ENCODE results near the gene PTBP1.

The PTBP1 gene

DNA sequence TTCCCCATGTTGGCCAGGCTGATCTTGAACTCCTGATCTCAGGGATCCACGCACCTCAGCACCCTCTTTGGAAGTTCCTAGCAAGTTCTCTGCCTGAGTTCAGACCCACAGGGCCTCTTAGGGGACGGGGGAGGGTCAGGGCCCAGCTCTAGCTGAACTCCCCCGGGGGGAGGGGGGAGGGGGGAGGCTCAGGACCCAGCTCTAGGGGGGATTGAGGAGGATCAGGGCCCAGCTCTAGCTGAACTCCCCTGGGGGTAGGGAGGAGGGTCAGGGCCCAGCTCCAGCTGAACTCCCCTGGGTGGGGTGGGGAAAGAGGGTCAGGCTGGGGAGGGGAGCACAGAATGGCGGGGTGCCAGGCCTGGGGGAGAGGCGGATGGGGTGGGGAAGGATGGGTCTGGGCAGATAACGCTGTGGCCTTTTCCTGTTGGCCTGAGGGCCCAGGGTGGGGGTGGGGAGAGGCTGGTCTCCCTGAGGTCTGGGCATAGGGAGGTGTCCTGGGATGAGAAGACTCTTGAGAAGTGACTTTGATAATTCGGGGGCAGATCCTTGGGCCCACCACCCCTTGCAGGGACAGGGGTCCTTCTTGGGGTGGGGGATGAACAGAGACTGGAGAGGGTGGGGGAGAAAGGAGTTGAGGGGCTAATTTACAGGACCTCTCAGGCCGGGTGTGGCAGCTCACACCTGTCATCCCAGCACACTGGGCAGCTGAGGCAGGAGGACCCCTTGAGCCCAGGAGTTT lies 5.5 kb upstream of the PTBP1 start:
- H3K9ac ChIP-seq (ENCODE audit: low read length): no peak overlapping the region

GRCh38 chr19:792306-792885 lies 4.9 kb upstream of the PTBP1 start:
- Histone ChIP-seq H3K9ac (ENCODE audit: low read length) (no peak overlapping the region), H3K4me1 (ENCODE audit: control insufficient read depth, insufficient read depth, low read length) (no peaks in the 10 kb centered on the region), H3K27me3 (ENCODE audit: control insufficient read depth, insufficient read depth, low read length) (no peaks in the 10 kb centered on the region)

More for the DNA sequence above, 5.5 kb upstream of the PTBP1 start:
- no peaks in the 10 kb centered on the region for H3K27me3 ChIP-seq (ENCODE audit: control insufficient read depth, insufficient read depth, low read length)
- no peaks in the 10 kb centered on the region for H3K9me3 ChIP-seq (ENCODE audit: control insufficient read depth, low read length)
- no peaks in the 10 kb centered on the region for H3K4me1 ChIP-seq (ENCODE audit: control insufficient read depth, insufficient read depth, low read length)
- no peak overlapping the region for H3K4me3 ChIP-seq (ENCODE audit: low read length)
- no peaks in the 10 kb centered on the region for H3K36me3 ChIP-seq (ENCODE audit: control insufficient read depth, insufficient read depth, low read length)

GRCh38 chr19:793806-794205 lies 3.4 kb upstream of the PTBP1 start:
- peaks cover 2% of the 10 kb centered on the region for H3K4me1 ChIP-seq (ENCODE audit: control insufficient read depth, insufficient read depth, low read length)
- H3K9me3 ChIP-seq (ENCODE audit: control insufficient read depth, low read length): no peaks in the 10 kb centered on the region
- no peak overlapping the region for H3K9ac ChIP-seq (ENCODE audit: low read length)
- H3K4me3 ChIP-seq (ENCODE audit: low read length): no peak overlapping the region
- no peaks in the 10 kb centered on the region for H3K36me3 ChIP-seq (ENCODE audit: control insufficient read depth, insufficient read depth, low read length)
- H3K27me3 ChIP-seq (ENCODE audit: control insufficient read depth, insufficient read depth, low read length): no peaks in the 10 kb centered on the region

More at GRCh38 chr19:792306-792885, 4.9 kb upstream of the PTBP1 start:
- H3K36me3 ChIP-seq (ENCODE audit: control insufficient read depth, insufficient read depth, low read length): no peaks in the 10 kb centered on the region
- H3K4me3 ChIP-seq (ENCODE audit: low read length): no peak overlapping the region
- no peaks in the 10 kb centered on the region for H3K9me3 ChIP-seq (ENCODE audit: control insufficient read depth, low read length)

DNA sequence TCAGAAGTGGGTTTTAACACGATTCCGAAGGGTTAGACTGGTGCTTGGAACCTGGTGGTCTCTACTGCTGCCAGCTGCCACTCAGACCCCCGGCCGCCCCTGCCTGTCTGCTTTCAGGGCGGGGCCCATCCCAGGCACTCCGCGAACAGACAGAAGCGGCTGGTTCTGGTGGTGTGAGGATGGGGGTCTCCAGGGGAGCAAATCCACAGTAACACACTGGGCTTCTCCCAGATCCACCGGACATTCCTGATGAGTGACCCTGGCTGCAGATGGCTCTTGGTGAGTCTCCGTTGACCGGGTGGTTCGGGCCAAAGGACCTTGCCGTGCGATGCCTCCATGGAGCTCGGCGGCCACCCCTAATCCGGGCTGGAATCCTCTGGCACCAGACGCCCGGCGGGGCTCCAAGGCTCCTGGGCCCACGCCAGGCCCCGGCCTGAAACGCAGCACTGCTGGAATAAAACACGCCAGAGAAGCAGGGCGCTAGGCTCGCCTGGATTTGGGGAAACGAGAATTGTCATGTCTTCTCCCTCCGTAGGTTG lies 2.1 kb upstream of the PTBP1 start:
- Histone ChIP-seq H3K36me3 (ENCODE audit: control insufficient read depth, insufficient read depth, low read length) (peaks cover 3% of the 10 kb centered on the region), H3K4me3 (ENCODE audit: low read length) (no peak overlapping the region), H3K27me3 (ENCODE audit: control insufficient read depth, insufficient read depth, low read length) (no peaks in the 10 kb centered on the region), H3K4me1 (ENCODE audit: control insufficient read depth, insufficient read depth, low read length) (peaks cover 15% of the 10 kb centered on the region), H3K9ac (ENCODE audit: low read length) (no peak overlapping the region), H3K9me3 (ENCODE audit: control insufficient read depth, low read length) (no peaks in the 10 kb centered on the region)

- no peaks in the 10 kb centered on the region for H3K27me3 ChIP-seq (ENCODE audit: control insufficient read depth, insufficient read depth, low read length)
- H3K4me3 ChIP-seq (ENCODE audit: low read length): peak overlapping the region; percentile 56
- H3K9ac ChIP-seq (ENCODE audit: low read length): peak overlapping the region; percentile 80
- peaks cover 3% of the 10 kb centered on the region for H3K36me3 ChIP-seq (ENCODE audit: control insufficient read depth, insufficient read depth, low read length)
- peaks cover 23% of the 10 kb centered on the region for H3K4me1 ChIP-seq (ENCODE audit: control insufficient read depth, insufficient read depth, low read length)
- no peaks in the 10 kb centered on the region for H3K9me3 ChIP-seq (ENCODE audit: control insufficient read depth, low read length)
Observed at GRCh38 chr19:795691-796581, 1.3 kb upstream of the PTBP1 start.

GRCh38 chr19:797528-798414 lies 519 bp downstream of the PTBP1 start:
- H3K27me3 ChIP-seq (ENCODE audit: control insufficient read depth, insufficient read depth, low read length): no peaks in the 10 kb centered on the region
- no peaks in the 10 kb centered on the region for H3K9me3 ChIP-seq (ENCODE audit: control insufficient read depth, low read length)
- H3K4me1 ChIP-seq (ENCODE audit: control insufficient read depth, insufficient read depth, low read length): peaks cover 40% of the 10 kb centered on the region
- peak overlapping the region; percentile 83 for H3K9ac ChIP-seq (ENCODE audit: low read length)
- H3K4me3 ChIP-seq (ENCODE audit: low read length): peak overlapping the region; percentile 87
- H3K36me3 ChIP-seq (ENCODE audit: control insufficient read depth, insufficient read depth, low read length): peaks cover 3% of the 10 kb centered on the region

DNA sequence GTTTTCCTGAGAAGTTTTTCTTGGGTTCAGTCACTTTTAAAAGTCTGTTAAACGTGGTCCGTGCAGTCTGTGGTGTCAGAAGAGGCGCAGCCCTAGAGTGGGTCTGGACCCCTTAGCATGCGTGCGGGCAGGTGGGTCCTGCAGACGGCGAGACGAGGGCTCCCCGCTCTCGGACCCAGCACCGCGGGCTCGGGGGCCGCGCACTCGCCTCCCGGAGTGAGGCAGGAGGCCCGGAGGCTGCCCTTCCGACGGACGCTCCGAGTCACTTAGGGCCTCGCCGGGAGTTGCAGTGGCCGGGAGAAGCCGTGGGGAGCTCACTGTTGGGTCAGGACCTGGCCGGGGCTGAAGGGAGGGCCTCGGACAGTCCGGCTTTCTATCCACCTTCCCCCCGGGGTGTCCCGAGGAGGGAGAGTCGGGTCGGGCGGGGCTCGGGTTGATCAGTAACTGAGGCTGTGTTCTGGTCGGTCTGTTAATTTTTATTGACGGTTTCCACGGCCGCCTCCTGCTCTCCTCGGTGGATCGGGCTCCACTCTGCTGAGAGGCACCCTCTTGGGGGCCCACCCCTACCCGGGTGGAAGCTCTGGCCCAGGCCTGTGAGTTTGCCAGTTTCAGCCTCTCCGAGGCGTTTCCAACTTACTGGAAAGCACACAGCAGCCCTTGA lies 1.3 kb downstream of the PTBP1 start:
- Histone ChIP-seq H3K27me3 (ENCODE audit: control insufficient read depth, insufficient read depth, low read length) (no peaks in the 10 kb centered on the region), H3K9ac (ENCODE audit: low read length) (peak overlapping the region; percentile 83), H3K4me3 (ENCODE audit: low read length) (peak overlapping the region; percentile 87), H3K36me3 (ENCODE audit: control insufficient read depth, insufficient read depth, low read length) (peaks cover 8% of the 10 kb centered on the region), H3K4me1 (ENCODE audit: control insufficient read depth, insufficient read depth, low read length) (peaks cover 40% of the 10 kb centered on the region), H3K9me3 (ENCODE audit: control insufficient read depth, low read length) (no peaks in the 10 kb centered on the region)

DNA sequence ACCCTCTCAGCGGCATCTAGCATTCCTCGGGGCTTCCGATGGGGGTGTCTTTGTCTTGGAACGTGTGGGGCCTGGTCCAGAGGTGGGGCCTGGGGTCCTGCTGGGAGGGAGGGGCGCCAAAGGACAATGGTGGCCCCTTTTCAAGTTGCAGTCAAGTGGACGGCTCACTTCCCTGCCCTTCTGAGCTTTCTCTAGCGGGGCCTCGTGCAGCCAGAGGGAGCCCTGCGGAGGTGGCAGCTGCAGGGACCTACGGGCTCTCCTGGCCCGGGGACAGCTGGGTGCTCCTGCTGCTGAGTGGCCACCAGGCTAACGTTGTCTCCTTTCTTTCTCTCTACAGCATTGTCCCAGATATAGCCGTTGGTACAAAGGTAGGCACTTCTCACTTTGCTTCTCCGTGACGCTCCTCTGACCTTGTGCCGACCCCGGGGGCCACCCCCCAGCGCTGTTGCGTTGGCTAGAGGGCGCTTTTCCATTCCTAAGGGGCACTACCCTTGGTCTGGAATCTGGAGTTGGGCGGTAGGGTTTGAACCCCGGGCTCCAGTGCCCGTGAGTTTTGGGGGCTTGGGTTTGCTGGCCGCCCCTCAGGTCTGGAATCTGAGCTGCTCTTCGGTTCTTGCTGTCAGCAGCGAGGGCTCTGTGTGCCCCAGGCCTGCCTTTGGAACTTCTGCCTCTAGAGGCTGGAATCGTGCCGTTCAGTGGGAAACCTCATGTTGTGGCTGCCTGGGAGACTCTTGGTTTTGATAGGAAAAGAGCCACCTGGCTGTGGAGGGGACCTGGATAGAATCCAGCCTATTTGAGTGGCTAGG lies 2.0 kb downstream of the PTBP1 start:
- H3K27me3 ChIP-seq (ENCODE audit: control insufficient read depth, insufficient read depth, low read length): no peaks in the 10 kb centered on the region
- H3K4me1 ChIP-seq (ENCODE audit: control insufficient read depth, insufficient read depth, low read length): peaks cover 40% of the 10 kb centered on the region
- peaks cover 12% of the 10 kb centered on the region for H3K36me3 ChIP-seq (ENCODE audit: control insufficient read depth, insufficient read depth, low read length)
- H3K9ac ChIP-seq (ENCODE audit: low read length): peak overlapping the region; percentile 83
- H3K4me3 ChIP-seq (ENCODE audit: low read length): peak overlapping the region; percentile 87
- H3K9me3 ChIP-seq (ENCODE audit: control insufficient read depth, low read length): no peaks in the 10 kb centered on the region

DNA sequence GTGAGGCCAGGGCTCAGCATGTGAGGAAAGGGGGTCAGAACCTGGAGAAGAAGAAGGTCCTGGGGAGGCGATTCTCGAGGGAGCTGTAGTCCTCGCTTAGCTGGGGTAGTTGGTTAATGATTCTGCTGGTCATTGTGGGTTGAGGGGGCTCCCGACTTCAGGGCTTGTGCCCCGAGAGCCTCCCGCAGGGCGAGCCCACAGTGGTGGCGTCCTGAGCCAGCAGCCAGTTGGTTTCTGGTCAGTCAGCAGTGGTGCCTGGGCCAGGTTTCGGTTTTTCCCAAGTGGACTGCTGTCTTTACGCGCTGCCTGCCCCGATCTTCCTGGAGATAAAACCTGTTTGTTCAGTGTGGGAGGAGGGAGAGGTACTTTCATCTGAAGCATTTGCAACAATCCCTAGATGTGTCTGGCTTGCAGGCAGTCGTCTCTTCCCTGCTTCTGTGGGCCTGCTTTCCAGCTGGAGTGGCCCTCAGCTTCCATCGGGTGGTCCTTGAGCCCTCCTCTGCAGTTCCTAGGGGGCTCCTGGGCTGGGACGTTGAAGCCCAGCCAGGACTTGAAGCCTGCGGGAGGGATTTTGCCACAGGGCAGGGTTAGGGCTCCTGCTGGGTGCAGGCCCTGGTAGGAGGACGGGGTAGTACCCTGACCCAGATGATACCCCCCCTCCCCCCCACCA lies 3.2 kb downstream of the PTBP1 start:
- Histone ChIP-seq H3K9ac (ENCODE audit: low read length) (peak overlapping the region; percentile 83), H3K36me3 (ENCODE audit: control insufficient read depth, insufficient read depth, low read length) (peaks cover 23% of the 10 kb centered on the region), H3K4me3 (ENCODE audit: low read length) (peak overlapping the region; percentile 18), H3K9me3 (ENCODE audit: control insufficient read depth, low read length) (no peaks in the 10 kb centered on the region), H3K4me1 (ENCODE audit: control insufficient read depth, insufficient read depth, low read length) (peaks cover 40% of the 10 kb centered on the region), H3K27me3 (ENCODE audit: control insufficient read depth, insufficient read depth, low read length) (no peaks in the 10 kb centered on the region)

Data from mucosa of stomach (tissue), 1 donor.